ENCODE results near the gene LCK.

DNA sequence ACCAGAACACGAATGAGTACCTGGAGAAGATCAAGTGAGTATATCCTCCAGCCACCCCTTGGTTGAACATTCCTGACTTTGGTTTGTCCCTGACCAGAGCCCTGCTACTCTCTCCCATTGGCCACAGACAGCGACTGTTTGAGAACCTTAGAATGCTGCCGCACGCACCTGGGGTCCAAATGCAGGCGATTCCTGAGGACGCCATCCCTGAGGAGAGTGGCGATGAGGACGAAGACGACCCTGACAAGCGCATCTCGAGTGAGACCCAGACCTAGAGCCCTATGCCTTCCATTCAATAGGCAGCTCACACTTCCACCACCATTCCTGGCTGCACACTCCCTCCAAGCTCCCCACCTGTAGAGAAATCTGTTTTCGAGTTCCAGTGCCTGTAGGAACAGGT is 80.5 kb downstream of the LCK start:
- TF ChIP-seq EZH2 (IDR thresholded peaks at IDR 0.05; ENCODE audit: borderline replicate concordance) (no peak), CTCF (IDR thresholded peaks at IDR 0.05; ENCODE audit: poor library complexity) (no peak)
